NT2/D1 (cell line): ENCODE results near the gene HAPSTR1.

Experiments used
- SUZ12 ChIP-seq: IDR thresholded peaks from 2 replicates; pipeline ENCODE4 v1.6.1; 2011; ENCODE audit not compliant: insufficient read length, insufficient read depth; ENCODE audit errors: extremely low read depth
- YY1 ChIP-seq: IDR thresholded peaks from 2 replicates; pipeline ENCODE4 v1.6.1; 2011; ENCODE audit not compliant: insufficient read length, insufficient read depth
- ZNF274 ChIP-seq: IDR thresholded peaks from 2 replicates; pipeline ENCODE4 v1.6.1; 2011; ENCODE audit warnings: mild to moderate bottlenecking, low read depth, low read length

DNA sequence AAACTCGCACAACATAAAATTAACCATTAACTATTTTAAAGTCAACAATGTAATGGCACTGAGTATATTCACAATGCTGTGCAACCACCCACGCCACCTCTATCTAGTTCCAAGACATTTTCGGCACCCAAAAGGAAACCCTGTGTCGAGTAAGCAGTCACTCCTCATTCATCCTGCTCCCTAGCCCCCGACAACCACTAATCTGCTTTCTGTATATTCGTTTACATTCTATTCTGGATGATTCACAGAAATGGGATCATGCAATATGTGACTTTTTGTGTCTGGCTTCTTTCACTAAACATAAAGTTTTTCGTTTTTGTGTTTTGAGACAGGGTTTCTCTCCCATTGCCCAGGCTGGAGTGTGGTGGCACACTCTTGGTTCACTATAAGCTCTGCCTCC, 42.2 kb upstream of the HAPSTR1 start:
- no peak for TF ChIP-seq SUZ12
- TF ChIP-seq YY1 = no peak
- TF ChIP-seq ZNF274 = no peak
